ENCODE data around the gene GOLGA6L7.
"Not testable (repeated sequence)": the region's sequence is repeated elsewhere in the genome, so short reads cannot be mapped to it uniquely, and the experiment has no call there.

GOLGA6L7 gene

GRCh38 chr15:28848521-28848920 is at the start of gene GOLGA6L7:
TSS of gene GOLGA6L7 (minus strand) at chr15:28848644. CDS start at chr15:28848549, 95 bp downstream.
- DNase-seq = not testable (repeated sequence)

- no peak for DNase-seq
Measured at GRCh38 chr15:28897861-28898585, 49.6 kb upstream of the GOLGA6L7 start.

GRCh38 chr15:28896951-28897350 is 48.5 kb upstream of the GOLGA6L7 start:
- no peak for DNase-seq

- DNase-seq = no peak
Measured at GRCh38 chr15:28895566-28895965, 47.1 kb upstream of the GOLGA6L7 start.

GRCh38 chr15:28895146-28895545 is 46.7 kb upstream of the GOLGA6L7 start:
- DNase-seq = no peak

GRCh38 chr15:28894631-28895030 is 46.2 kb upstream of the GOLGA6L7 start:
- DNase-seq = no peak

GRCh38 chr15:28892789-28893610 is 44.6 kb upstream of the GOLGA6L7 start:
- no peak for DNase-seq

GRCh38 chr15:28891588-28891987 is 43.1 kb upstream of the GOLGA6L7 start:
- DNase-seq = no peak

- no peak for DNase-seq
Measured at GRCh38 chr15:28890711-28891495, 42.5 kb upstream of the GOLGA6L7 start.

- DNase-seq = not testable (repeated sequence)
Measured at GRCh38 chr15:28890291-28890690, 41.8 kb upstream of the GOLGA6L7 start.

- DNase-seq = not testable (repeated sequence)
Measured at GRCh38 chr15:28889871-28890270, 41.4 kb upstream of the GOLGA6L7 start.

- no peak for DNase-seq
Measured at GRCh38 chr15:28889346-28889745, 40.9 kb upstream of the GOLGA6L7 start.

- no peak for DNase-seq
Measured at GRCh38 chr15:28888900-28889299, 40.5 kb upstream of the GOLGA6L7 start.

- DNase-seq = no peak
Measured at GRCh38 chr15:28888302-28888894, 40.0 kb upstream of the GOLGA6L7 start.

- DNase-seq = no peak
Measured at GRCh38 chr15:28887339-28888174, 39.1 kb upstream of the GOLGA6L7 start.

GRCh38 chr15:28886431-28887338 is 38.2 kb upstream of the GOLGA6L7 start:
- DNase-seq = no peak

GRCh38 chr15:28885630-28886430 is 37.4 kb upstream of the GOLGA6L7 start, which contains the start of gene APBA2:
TSS of gene APBA2 (plus strand) at chr15:28885974. CDS start at chr15:29053885, 167,911 bp downstream.
- no peak for DNase-seq

- no peak for DNase-seq
Measured at GRCh38 chr15:28885128-28885629, 36.7 kb upstream of the GOLGA6L7 start.

GRCh38 chr15:28884151-28884940 is 35.9 kb upstream of the GOLGA6L7 start:
- no peak for DNase-seq
